ENCODE results near the gene HIPK2.

GRCh38 chr7:139594911-139595476 lies 182.8 kb downstream of the HIPK2 start:
- TF ChIP-seq, protein P1, sequence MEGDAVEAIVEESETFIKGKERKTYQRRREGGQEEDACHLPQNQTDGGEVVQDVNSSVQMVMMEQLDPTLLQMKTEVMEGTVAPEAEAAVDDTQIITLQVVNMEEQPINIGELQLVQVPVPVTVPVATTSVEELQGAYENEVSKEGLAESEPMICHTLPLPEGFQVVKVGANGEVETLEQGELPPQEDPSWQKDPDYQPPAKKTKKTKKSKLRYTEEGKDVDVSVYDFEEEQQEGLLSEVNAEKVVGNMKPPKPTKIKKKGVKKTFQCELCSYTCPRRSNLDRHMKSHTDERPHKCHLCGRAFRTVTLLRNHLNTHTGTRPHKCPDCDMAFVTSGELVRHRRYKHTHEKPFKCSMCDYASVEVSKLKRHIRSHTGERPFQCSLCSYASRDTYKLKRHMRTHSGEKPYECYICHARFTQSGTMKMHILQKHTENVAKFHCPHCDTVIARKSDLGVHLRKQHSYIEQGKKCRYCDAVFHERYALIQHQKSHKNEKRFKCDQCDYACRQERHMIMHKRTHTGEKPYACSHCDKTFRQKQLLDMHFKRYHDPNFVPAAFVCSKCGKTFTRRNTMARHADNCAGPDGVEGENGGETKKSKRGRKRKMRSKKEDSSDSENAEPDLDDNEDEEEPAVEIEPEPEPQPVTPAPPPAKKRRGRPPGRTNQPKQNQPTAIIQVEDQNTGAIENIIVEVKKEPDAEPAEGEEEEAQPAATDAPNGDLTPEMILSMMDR (IDR thresholded peaks at IDR 0.05) = no peak
- no peak for TF ChIP-seq POLR2AphosphoS5 (IDR thresholded peaks at IDR 0.05)
- TF ChIP-seq EP300 (IDR thresholded peaks at IDR 0.05) = no peak
- no peak for TF ChIP-seq POLR2A (IDR thresholded peaks at IDR 0.05)

All from stomach (tissue), 4 donors.